PFSK-1 (cell line): ENCODE data around the gene PLOD3.

Experiments used
- FOXP2 ChIP-seq: optimal IDR thresholded peaks from 2 replicates; pipeline ENCODE3; 2011; ENCODE audit warnings: borderline replicate concordance, control low read depth, inconsistent platforms; ENCODE audit not compliant: insufficient read depth; ENCODE audit errors: extremely low read length, extremely low read depth
- POLR2AphosphoS5 ChIP-seq: IDR thresholded peaks from 2 replicates; pipeline ENCODE4 v1.6.1; 2012; ENCODE audit warnings: low read depth, mild to moderate bottlenecking, control low read depth, low read length, moderate library complexity
- SIN3A ChIP-seq: IDR thresholded peaks from 2 replicates; pipeline ENCODE4 v1.6.1; 2012; ENCODE audit warnings: mild to moderate bottlenecking, low read length, moderate library complexity, borderline replicate concordance; ENCODE audit not compliant: insufficient read depth
- TAF1 ChIP-seq: IDR thresholded peaks from 2 replicates; pipeline ENCODE4 v1.6.1; 2012; ENCODE audit warnings: low read length, control low read depth, borderline replicate concordance; ENCODE audit not compliant: insufficient read depth
- TF ChIP-seq, protein P1 (sequence below), 2 experiments: IDR thresholded peaks; 2 replicates each; pipeline versions ENCODE4 v1.6.1 to v1.8.0; 2011 to 2012; ENCODE audit warnings: low read depth in 2 of 2, low read length in 2 of 2, control low read depth in 1 of 2, inconsistent platforms in 1 of 2, mild to moderate bottlenecking in 1 of 2, moderate library complexity in 1 of 2; ENCODE audit not compliant: insufficient read depth in 1 of 2

PLOD3 gene

DNA sequence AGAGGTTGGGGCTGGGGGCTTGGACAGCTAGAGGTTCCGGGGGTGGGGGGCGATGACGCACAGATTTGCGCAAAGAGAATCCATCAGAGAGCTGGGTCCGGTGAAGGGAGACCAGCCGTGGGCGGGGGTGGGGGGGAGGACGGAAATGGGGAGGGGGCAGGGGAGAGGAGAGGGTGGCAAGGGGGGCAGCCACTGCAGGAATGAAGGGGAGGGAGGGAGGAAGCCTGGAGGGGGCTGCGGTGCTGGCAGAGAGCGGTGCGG is 50.8 kb downstream of the PLOD3 start:
- no peak for TF ChIP-seq SIN3A
- TF ChIP-seq, protein P1, sequence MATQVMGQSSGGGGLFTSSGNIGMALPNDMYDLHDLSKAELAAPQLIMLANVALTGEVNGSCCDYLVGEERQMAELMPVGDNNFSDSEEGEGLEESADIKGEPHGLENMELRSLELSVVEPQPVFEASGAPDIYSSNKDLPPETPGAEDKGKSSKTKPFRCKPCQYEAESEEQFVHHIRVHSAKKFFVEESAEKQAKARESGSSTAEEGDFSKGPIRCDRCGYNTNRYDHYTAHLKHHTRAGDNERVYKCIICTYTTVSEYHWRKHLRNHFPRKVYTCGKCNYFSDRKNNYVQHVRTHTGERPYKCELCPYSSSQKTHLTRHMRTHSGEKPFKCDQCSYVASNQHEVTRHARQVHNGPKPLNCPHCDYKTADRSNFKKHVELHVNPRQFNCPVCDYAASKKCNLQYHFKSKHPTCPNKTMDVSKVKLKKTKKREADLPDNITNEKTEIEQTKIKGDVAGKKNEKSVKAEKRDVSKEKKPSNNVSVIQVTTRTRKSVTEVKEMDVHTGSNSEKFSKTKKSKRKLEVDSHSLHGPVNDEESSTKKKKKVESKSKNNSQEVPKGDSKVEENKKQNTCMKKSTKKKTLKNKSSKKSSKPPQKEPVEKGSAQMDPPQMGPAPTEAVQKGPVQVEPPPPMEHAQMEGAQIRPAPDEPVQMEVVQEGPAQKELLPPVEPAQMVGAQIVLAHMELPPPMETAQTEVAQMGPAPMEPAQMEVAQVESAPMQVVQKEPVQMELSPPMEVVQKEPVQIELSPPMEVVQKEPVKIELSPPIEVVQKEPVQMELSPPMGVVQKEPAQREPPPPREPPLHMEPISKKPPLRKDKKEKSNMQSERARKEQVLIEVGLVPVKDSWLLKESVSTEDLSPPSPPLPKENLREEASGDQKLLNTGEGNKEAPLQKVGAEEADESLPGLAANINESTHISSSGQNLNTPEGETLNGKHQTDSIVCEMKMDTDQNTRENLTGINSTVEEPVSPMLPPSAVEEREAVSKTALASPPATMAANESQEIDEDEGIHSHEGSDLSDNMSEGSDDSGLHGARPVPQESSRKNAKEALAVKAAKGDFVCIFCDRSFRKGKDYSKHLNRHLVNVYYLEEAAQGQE (IDR thresholded peaks at IDR 0.05; ENCODE audit: insufficient read depth in 1 of 2, low read depth in 2 of 2, low read length in 2 of 2), result no peak

DNA sequence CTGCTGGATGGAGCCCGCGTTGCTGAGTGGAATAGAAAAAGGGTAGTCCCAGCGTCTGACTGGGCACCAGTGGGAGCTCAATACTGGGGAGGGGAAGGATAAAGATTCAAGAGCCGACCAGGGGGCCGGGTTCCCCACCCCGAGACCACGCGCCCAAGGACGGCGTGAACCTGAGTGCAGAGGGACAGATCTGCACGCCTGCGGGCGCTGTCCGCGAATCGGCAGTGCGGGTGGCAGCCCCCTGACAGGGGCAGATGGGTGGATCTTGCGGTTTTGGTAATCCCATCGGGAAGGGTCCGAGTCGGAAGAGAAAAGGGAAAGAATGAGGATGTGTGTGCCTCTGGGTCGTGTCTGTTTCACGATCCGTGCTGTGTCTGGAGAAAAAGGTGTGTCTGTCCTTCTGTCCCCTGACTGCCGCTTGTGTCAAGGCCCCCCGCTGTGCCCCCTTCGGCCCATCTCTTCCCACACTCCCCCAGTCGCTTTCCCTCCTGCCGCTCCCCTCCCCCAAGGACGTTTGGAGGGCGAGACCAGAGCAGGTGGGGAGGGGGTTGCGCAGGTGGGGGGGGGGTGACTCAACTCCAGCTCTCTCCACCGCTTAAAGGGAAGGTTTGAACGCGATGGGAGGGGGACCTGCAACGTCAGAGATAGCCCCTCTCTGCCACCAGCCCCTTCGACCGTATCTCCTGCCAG is 51.3 kb downstream of the PLOD3 start:
- TF ChIP-seq FOXP2 (no peak), SIN3A (peak; percentile 26; the same call in 1 of the 2 replicates), TAF1 (0 out of 2 replicates have a peak, but pooled peaks have one; percentile 30), POLR2AphosphoS5 (peak; percentile 64; the same call in 1 of the 2 replicates)
- TF ChIP-seq, protein P1 (IDR thresholded peaks at IDR 0.05; ENCODE audit: insufficient read depth in 1 of 2, low read depth in 2 of 2, low read length in 2 of 2), result peak in 1 of 2 experiments; percentile 73; a peak in 1 of 4 replicates

DNA sequence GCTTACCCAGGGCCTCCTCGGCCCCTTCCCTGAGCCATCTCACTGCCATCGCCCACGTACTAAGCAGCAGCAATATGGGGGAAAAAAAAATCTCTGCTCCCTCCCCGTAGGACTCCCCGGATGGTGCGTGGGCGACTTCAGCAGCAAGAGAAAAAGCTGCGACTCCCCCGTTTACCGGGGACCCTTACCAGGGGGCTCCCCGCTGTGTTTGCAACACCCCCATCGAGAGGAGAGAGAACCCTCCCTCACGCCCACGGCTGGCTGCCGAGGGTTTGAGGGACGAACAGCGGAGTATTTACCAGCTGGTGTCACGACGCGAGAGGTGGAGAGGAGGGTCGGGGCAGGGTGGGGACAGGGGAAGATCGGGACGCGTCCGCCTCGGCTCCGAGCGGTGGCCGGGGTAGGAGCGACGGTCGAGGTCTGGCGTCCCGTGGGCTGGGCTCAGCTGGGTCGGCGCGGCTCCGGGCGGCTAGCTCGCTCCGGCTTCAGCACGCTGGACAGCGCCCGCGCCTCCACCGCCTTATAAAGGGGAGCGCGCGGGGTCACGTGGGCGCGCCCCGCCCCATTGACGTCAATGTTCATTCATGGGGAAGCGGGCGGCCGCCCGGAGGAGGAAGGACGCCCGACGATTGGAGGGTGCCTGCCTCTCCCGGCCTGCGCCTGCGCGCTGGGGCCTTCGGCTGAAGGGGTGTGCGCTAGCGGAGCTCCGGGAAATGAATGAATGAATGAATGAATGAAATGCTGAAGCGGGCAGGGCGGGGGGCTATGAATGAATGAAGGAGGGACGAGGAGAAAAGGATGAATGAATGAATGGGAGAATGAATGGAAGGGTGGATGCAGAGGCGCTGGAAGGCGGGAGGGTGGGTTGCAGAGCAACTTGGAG is 52.1 kb downstream of the PLOD3 start, which contains the start of gene VGF:
VGF (minus strand) TSS at position 495 of the 883 bp plus-strand sequence. CDS start 726 bp downstream, outside the sequence.
- TF ChIP-seq SIN3A (peak; percentile 95; the same call in 1 of the 2 replicates), FOXP2 (no peak), TAF1 (peak; percentile 89), POLR2AphosphoS5 (peak; percentile 86)
- TF ChIP-seq, protein P1 (IDR thresholded peaks at IDR 0.05; ENCODE audit: insufficient read depth in 1 of 2, low read depth in 2 of 2, low read length in 2 of 2), result peak in 1 of 2 experiments; percentile 99; a peak in 2 of 4 replicates

DNA sequence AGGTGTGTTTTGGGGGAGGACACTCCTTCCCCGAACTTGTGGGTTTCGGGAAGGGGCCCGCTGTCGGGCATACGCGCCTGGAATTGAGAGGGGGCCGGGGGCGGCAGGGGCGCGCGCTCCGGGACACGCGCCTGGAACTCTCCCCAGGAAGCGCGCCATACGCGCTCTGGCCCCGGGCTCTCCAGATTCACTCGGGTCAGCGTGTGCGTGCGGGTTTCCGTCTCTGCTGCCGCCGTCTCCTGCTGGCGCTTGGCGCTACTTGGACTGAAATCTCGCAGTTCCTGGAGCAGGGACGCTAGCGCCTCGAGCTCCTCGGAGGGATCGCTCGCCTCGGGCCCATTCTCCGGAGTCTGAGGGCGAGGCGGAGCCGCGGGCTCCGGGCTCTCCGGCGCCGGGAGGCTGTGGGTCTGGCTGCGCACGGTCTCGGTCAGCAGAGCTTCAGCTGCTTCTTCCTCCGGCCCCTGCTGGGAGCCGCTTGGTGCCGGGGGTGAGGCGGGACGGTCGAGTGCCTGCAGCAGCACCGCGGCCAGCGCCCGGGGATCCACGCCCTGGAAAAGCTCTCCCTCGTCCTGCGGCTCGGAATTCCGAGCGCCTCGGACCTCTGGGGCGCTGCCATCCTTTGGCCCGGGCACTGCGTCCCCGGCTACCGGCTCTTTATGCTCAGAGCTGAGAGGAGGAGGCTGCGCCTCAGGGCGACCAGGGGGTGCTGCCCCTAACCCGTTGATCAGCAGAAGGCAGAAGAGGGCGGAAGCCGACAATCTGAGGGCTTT is 53.1 kb downstream of the PLOD3 start:
- no peak for TF ChIP-seq FOXP2
- TF ChIP-seq, protein P1 (IDR thresholded peaks at IDR 0.05; ENCODE audit: insufficient read depth in 1 of 2, low read depth in 2 of 2, low read length in 2 of 2), result peak in 1 of 2 experiments; percentile 91; a peak in 2 of 4 replicates
- TF ChIP-seq TAF1, result no peak
- TF ChIP-seq POLR2AphosphoS5, result peak; percentile 1; the same call in 1 of the 2 replicates
- peak; percentile 20; the same call in 1 of the 2 replicates for TF ChIP-seq SIN3A
